Tibial artery (tissue), 4 donors: ENCODE data around the gene ZNF428.
"Not testable (repeated sequence)": the region's sequence is repeated elsewhere in the genome, so short reads cannot be mapped to it uniquely, and the experiment has no call there.

ENCODE experiments used
- DNase-seq, 2 donors: peaks; one replicate each; pipeline ENCODE4 v3.0.0-alpha.2; 2019
- H3K27ac ChIP-seq, 2 donors: fragments of 200-600 bp; sonication (generic) in 1 of 2; 1 replicate in 1 of 2; 2 replicates in 1 of 2; pipeline ENCODE4 v1.5.1; 2018 to 2019; ENCODE audit warnings: mild to moderate bottlenecking in 1 of 2
- H3K27me3 ChIP-seq, 2 donors: fragments of 200-600 bp; sonication (generic) in 1 of 2; one replicate each; pipeline versions ENCODE4 v1.5.1 to v1.6.0; 2016 to 2019
- H3K36me3 ChIP-seq, 3 donors: fragments of 200-600 bp; sonication (generic) in 2 of 3; one replicate each; pipeline ENCODE4 v1.5.1; 2016 to 2019; ENCODE audit warnings: mild to moderate bottlenecking in 2 of 3
- H3K4me1 ChIP-seq, 4 donors: fragments of 200-600 bp; sonication (generic) in 2 of 4; 1 replicate in 3 of 4; 2 replicates in 1 of 4; pipeline ENCODE4 v1.5.1; 2016 to 2019
- H3K4me3 ChIP-seq, 2 donors: fragments of 200-600 bp; sonication (generic) in 1 of 2; 1 replicate in 1 of 2; 2 replicates in 1 of 2; pipeline ENCODE4 v1.5.1; 2018 to 2019; ENCODE audit warnings: mild to moderate bottlenecking in 2 of 2
- H3K9me3 ChIP-seq, 3 donors: fragments of 200-600 bp; sonication (generic) in 1 of 3; one replicate each; pipeline ENCODE4 v1.5.1; 2016 to 2019
- intact Hi-C: fragments of 100-400 bp; cut with DNase I; formaldehyde crosslinking; loops from one replicate; pipeline ENCODE4 v1.15.0; 2023; ENCODE audit warnings: low total_unique reads
- TF ChIP-seq, protein P1 (sequence below), 2 experiments: fragments of 200-600 bp in 1 of 2; fragments of 450-650 bp in 1 of 2; IDR thresholded peaks; one replicate each; pipeline ENCODE4 v1.5.1; 2017 to 2019; ENCODE audit warnings: antibody characterized with exemption in 2 of 2, mild to moderate bottlenecking in 1 of 2, moderate library complexity in 1 of 2

ZNF428 gene

DNA sequence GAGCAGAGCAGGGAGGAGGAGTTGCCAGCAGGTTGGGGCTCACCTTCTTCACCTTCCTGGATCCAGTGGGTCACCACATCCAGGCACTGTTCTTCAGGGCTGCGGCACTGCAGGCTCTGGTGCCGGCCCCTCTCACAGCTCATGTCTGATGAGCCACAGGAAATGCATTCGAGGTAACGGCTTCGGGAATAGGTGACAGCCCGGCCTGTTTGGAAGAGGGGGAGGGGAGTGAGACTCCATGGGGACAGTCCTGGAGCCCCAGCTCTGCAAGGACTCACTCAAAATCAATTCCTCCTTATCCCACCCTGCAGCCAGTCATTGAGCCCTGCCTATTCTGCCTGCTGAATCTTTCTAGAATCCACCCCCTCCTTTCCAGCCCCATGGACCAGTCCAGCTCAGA is 37.0 kb upstream of the ZNF428 start:
- Histone ChIP-seq H3K4me3 (no peak overlapping the region), H3K27ac (no peak overlapping the region), H3K9me3 (peaks cover 0 to 4% (median 0%) of the 10 kb centered on the region in 3 donors), H3K27me3 (no peaks in the 10 kb centered on the region), H3K36me3 (peaks cover 26 to 45% (median 45%) of the 10 kb centered on the region in 3 donors), H3K4me1 (no peaks in the 10 kb centered on the region)
- DNase-seq = no peak
- TF ChIP-seq, protein P1, sequence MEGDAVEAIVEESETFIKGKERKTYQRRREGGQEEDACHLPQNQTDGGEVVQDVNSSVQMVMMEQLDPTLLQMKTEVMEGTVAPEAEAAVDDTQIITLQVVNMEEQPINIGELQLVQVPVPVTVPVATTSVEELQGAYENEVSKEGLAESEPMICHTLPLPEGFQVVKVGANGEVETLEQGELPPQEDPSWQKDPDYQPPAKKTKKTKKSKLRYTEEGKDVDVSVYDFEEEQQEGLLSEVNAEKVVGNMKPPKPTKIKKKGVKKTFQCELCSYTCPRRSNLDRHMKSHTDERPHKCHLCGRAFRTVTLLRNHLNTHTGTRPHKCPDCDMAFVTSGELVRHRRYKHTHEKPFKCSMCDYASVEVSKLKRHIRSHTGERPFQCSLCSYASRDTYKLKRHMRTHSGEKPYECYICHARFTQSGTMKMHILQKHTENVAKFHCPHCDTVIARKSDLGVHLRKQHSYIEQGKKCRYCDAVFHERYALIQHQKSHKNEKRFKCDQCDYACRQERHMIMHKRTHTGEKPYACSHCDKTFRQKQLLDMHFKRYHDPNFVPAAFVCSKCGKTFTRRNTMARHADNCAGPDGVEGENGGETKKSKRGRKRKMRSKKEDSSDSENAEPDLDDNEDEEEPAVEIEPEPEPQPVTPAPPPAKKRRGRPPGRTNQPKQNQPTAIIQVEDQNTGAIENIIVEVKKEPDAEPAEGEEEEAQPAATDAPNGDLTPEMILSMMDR (IDR thresholded peaks at IDR 0.05) = no peak
- intact Hi-C loops = no loop called here

- Histone ChIP-seq H3K27me3 (no peaks in the 10 kb centered on the region), H3K4me3 (no peak overlapping the region), H3K36me3 (peaks cover 28 to 65% (median 63%) of the 10 kb centered on the region in 3 donors), H3K27ac (no peak overlapping the region), H3K4me1 (no peaks in the 10 kb centered on the region), H3K9me3 (no peaks in the 10 kb centered on the region)
- no peak for DNase-seq
- intact Hi-C loops = no loop called here
- TF ChIP-seq, protein P1 (IDR thresholded peaks at IDR 0.05) = no peak
Observed at GRCh38 chr19:43652546-43652874, 33.1 kb upstream of the ZNF428 start.

GRCh38 chr19:43651758-43652545 is 32.5 kb upstream of the ZNF428 start:
- Histone ChIP-seq H3K9me3 (no peaks in the 10 kb centered on the region), H3K4me3 (no peak overlapping the region), H3K27ac (no peak overlapping the region), H3K27me3 (no peaks in the 10 kb centered on the region), H3K4me1 (no peaks in the 10 kb centered on the region), H3K36me3 (peaks cover 28 to 71% (median 67%) of the 10 kb centered on the region in 3 donors)
- peak in 1 of 2 donors; percentile 51 for DNase-seq
- intact Hi-C loops = no loop called here
- TF ChIP-seq, protein P1 (IDR thresholded peaks at IDR 0.05) = peak; percentile 65 to 67

- H3K9me3 ChIP-seq, H3K4me1 ChIP-seq, H3K27ac ChIP-seq, H3K27me3 ChIP-seq, DNase-seq, H3K4me3 ChIP-seq, intact Hi-C loops: not testable (repeated sequence)
- H3K36me3 ChIP-seq = peaks cover 19 to 62% (median 59%) of the 10 kb centered on the region in 3 donors
Observed at GRCh38 chr19:43650276-43650675, 30.8 kb upstream of the ZNF428 start.

DNA sequence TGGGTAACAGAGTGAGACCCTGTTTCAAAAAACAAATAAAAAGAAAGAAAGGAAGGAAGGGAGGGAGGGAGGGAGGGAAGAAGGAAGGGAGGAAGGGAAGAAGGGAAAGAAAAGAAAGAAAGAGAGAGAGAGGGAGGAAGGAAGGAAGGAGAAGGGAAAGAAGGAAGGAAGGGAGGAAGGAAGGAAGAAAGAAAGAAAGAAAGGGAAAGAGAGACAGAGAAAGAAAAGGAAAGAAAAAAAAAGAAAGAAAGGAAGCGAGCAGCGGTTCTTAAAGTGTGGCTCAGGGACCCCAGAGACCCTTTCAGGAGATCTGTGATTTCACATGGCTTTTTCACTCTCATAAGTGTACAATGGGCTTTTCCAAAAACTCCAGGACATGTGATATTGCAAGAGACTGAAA is 30.1 kb upstream of the ZNF428 start:
- DNase-seq = no peak
- H3K27me3 ChIP-seq = no peaks in the 10 kb centered on the region
- intact Hi-C loops = no loop called here
- no peaks in the 10 kb centered on the region for H3K9me3 ChIP-seq
- TF ChIP-seq, protein P1 (IDR thresholded peaks at IDR 0.05) = no peak
- H3K4me1 ChIP-seq = no peaks in the 10 kb centered on the region
- H3K27ac ChIP-seq = no peak overlapping the region
- no peak overlapping the region for H3K4me3 ChIP-seq
- H3K36me3 ChIP-seq = peaks cover 18 to 57% (median 52%) of the 10 kb centered on the region in 3 donors

DNA sequence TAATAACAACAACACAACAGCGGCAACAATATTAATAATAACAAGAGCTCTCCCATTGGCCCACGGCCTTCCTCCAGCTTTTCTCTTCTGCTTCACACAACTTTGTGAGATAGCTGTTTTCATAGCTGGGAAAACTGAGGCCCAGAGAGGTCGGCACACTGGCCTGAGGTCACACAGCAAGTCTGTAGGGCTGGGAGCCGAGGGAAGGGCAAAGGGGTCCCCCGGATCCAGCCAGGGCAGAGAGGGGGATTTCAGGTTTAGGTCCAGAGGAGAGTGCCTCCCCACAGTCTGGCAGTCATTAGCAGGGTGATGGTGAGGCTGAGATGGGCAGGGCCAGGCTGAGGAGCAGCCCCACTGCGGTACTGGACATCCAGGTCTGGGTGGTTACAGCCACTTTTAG is 29.2 kb upstream of the ZNF428 start:
- no peaks in the 10 kb centered on the region for H3K4me1 ChIP-seq
- no peak overlapping the region for H3K27ac ChIP-seq
- intact Hi-C loops = no loop called here
- no peaks in the 10 kb centered on the region for H3K27me3 ChIP-seq
- no peak for DNase-seq
- no peaks in the 10 kb centered on the region for H3K9me3 ChIP-seq
- TF ChIP-seq, protein P1 (IDR thresholded peaks at IDR 0.05) = no peak
- H3K36me3 ChIP-seq = peaks cover 12 to 48% (median 44%) of the 10 kb centered on the region in 3 donors
- no peak overlapping the region for H3K4me3 ChIP-seq
